COR-L47 (cell line): ENCODE data around the gene HS3ST3A1.
"Not testable (repeated sequence)": the region's sequence is repeated elsewhere in the genome, so short reads cannot be mapped to it uniquely, and the experiment has no call there.

ENCODE experiments used
- DNase-seq: peaks from one replicate; lab custom pipeline; 2025; lab: John Stamatoyannopoulos, UW

The HS3ST3A1 gene

GRCh38 chr17:13575922-13576419 is 25.8 kb downstream of the HS3ST3A1 start:
- DNase-seq = no peak

- DNase-seq = no peak
Measured at GRCh38 chr17:13575466-13575865, 26.3 kb downstream of the HS3ST3A1 start.

- DNase-seq = no peak
Measured at GRCh38 chr17:13572581-13572980, 29.1 kb downstream of the HS3ST3A1 start.

GRCh38 chr17:13569398-13570123 is 32.2 kb downstream of the HS3ST3A1 start:
- DNase-seq = no peak

- DNase-seq = no peak
Measured at GRCh38 chr17:13568582-13569397, 32.9 kb downstream of the HS3ST3A1 start.

- no peak for DNase-seq
Measured at GRCh38 chr17:13563866-13564265, 37.9 kb downstream of the HS3ST3A1 start.

- DNase-seq = no peak
Measured at GRCh38 chr17:13562271-13562800, 39.4 kb downstream of the HS3ST3A1 start.

GRCh38 chr17:13561606-13562270 is 40.0 kb downstream of the HS3ST3A1 start:
- no peak for DNase-seq

GRCh38 chr17:13560935-13561334 is 40.8 kb downstream of the HS3ST3A1 start:
- no peak for DNase-seq

GRCh38 chr17:13558588-13558987 is 43.1 kb downstream of the HS3ST3A1 start:
- no peak for DNase-seq

GRCh38 chr17:13557077-13557476 is 44.7 kb downstream of the HS3ST3A1 start:
- DNase-seq = no peak

GRCh38 chr17:13554231-13554630 is 47.5 kb downstream of the HS3ST3A1 start:
- no peak for DNase-seq

GRCh38 chr17:13550291-13550690 is 51.4 kb downstream of the HS3ST3A1 start:
- no peak for DNase-seq

- DNase-seq = not testable (repeated sequence)
Measured at GRCh38 chr17:13548576-13548975, 53.2 kb downstream of the HS3ST3A1 start.

- no peak for DNase-seq
Measured at GRCh38 chr17:13546851-13547250, 54.9 kb downstream of the HS3ST3A1 start.

GRCh38 chr17:13545941-13546340 is 55.8 kb downstream of the HS3ST3A1 start:
- DNase-seq = no peak

- DNase-seq = no peak
Measured at GRCh38 chr17:13544765-13545164, 57.0 kb downstream of the HS3ST3A1 start.

- no peak for DNase-seq
Measured at GRCh38 chr17:13544292-13544691, 57.4 kb downstream of the HS3ST3A1 start.

GRCh38 chr17:13542636-13543035 is 59.1 kb downstream of the HS3ST3A1 start:
- DNase-seq = no peak

GRCh38 chr17:13541032-13541480 is 60.7 kb downstream of the HS3ST3A1 start:
- DNase-seq = no peak

GRCh38 chr17:13540546-13540945 is 61.2 kb downstream of the HS3ST3A1 start:
- DNase-seq = no peak

- DNase-seq = no peak
Measured at GRCh38 chr17:13539421-13539820, 62.3 kb downstream of the HS3ST3A1 start.
